WTC11 (cell line): ENCODE data around the gene FAM9C.

Source experiments
- ARID4B ChIP-seq: sonication (generic); formaldehyde crosslinking; IDR thresholded peaks from 2 replicates; pipeline ENCODE4 v1.8.0; 2023; ENCODE audit warnings: missing genetic modification reagents, mild to moderate bottlenecking, borderline replicate concordance
- ETV6 ChIP-seq: sonication (generic); formaldehyde crosslinking; IDR thresholded peaks from 2 replicates; pipeline ENCODE4 v1.8.1; 2022; ENCODE audit warnings: mild to moderate bottlenecking, missing genetic modification reagents
- NFYB ChIP-seq: sonication (generic); formaldehyde crosslinking; conservative IDR thresholded peaks from 2 replicates; pipeline ENCODE4 v1.8.0; 2022; ENCODE audit warnings: low read depth, missing genetic modification reagents
- NR1H2 ChIP-seq: sonication (generic); formaldehyde crosslinking; IDR thresholded peaks from 2 replicates; pipeline ENCODE4 v1.9.0; 2021; ENCODE audit warnings: mild to moderate bottlenecking, moderate library complexity, missing genetic modification reagents
- TCF7 ChIP-seq: sonication (generic); formaldehyde crosslinking; IDR thresholded peaks from 2 replicates; pipeline ENCODE4 v1.8.0; 2022; ENCODE audit warnings: mild to moderate bottlenecking, low read depth, missing genetic modification reagents, moderate library complexity
- TP53 ChIP-seq: sonication (generic); formaldehyde crosslinking; IDR thresholded peaks from 2 replicates; pipeline ENCODE4 v1.8.1; 2023; ENCODE audit warnings: mild to moderate bottlenecking, missing genetic modification reagents
- ZBTB21 ChIP-seq: sonication (generic); formaldehyde crosslinking; IDR thresholded peaks from 2 replicates; pipeline ENCODE4 v1.8.1; 2023; ENCODE audit warnings: mild to moderate bottlenecking, missing genetic modification reagents, borderline replicate concordance
- ZNF138 ChIP-seq: sonication (generic); formaldehyde crosslinking; conservative IDR thresholded peaks from 2 replicates; pipeline ENCODE4 v1.8.1; 2022; ENCODE audit warnings: mild to moderate bottlenecking, moderate library complexity, missing genetic modification reagents
- ZNF281 ChIP-seq: sonication (generic); formaldehyde crosslinking; IDR thresholded peaks from 2 replicates; pipeline ENCODE4 v1.8.0; 2023; ENCODE audit warnings: mild to moderate bottlenecking, missing genetic modification reagents
- TF ChIP-seq, protein P1 (sequence below): sonication (generic); formaldehyde crosslinking; IDR thresholded peaks from 2 replicates; pipeline ENCODE4 v1.8.1; 2023; ENCODE audit warnings: mild to moderate bottlenecking, moderate library complexity, missing genetic modification reagents
- TF ChIP-seq, protein P2 (sequence below): fragments of 200-600 bp; IDR thresholded peaks from 2 replicates; pipeline ENCODE4 v1.8.0; 2022; ENCODE audit warnings: antibody characterized with exemption
- TF ChIP-seq, protein P3 (sequence below): sonication (generic); formaldehyde crosslinking; IDR thresholded peaks from 2 replicates; pipeline ENCODE4 v1.8.1; 2023; ENCODE audit warnings: mild to moderate bottlenecking, missing genetic modification reagents, moderate library complexity
- TF ChIP-seq, protein P4 (sequence below): sonication (generic); formaldehyde crosslinking; IDR thresholded peaks from 2 replicates; pipeline ENCODE4 v1.8.0; 2022; ENCODE audit warnings: mild to moderate bottlenecking, missing genetic modification reagents
- TF ChIP-seq, protein P5 (sequence below): sonication (generic); formaldehyde crosslinking; IDR thresholded peaks from 2 replicates; pipeline ENCODE4 v1.8.0; 2022; ENCODE audit warnings: mild to moderate bottlenecking, missing genetic modification reagents

DNA sequence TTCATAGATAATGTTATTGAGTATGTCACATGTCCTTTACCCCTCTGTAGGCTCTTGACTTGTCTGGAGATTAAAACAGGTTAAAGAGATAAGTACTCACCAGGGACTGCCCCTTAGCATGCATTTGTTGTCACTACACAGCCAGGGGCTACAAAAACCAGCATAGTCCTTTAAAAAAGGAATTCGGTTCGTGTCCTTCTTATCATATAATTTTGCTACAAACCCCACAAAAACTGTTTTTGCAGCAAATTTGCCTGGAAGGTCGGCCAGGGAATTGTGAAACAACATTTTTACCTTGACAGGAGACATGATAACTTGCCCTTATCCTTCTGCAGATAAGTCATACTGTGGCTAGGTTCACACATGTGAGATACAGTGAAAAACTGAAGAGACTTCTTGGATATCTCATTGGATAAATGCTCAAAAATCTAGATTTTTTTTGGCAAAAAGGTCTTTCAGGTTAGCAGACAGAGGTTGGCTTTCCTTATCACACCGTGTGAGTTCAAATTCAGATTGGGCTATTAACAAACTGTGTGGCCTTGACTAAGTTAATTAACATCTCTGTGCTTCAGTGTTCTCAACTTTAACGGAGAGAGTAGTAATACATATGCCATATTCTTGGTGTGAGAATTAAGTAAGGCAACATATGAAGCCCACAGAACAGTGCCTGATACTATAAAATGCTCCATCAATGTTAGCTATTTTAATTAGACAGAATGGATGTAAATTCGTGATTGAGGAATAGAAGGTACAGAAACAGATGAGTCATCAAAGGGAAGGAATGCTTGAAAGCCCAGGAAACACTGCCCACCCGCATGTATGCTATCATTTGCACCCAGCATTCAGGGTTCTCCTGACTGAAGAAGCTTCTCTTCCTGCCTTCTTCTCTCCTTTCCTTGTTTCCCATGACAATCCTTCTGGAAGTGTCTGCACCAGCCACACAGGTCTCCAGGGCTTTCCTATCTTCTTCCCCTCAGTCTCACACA is 30.0 kb downstream of the FAM9C start:
- TF ChIP-seq, protein P1, sequence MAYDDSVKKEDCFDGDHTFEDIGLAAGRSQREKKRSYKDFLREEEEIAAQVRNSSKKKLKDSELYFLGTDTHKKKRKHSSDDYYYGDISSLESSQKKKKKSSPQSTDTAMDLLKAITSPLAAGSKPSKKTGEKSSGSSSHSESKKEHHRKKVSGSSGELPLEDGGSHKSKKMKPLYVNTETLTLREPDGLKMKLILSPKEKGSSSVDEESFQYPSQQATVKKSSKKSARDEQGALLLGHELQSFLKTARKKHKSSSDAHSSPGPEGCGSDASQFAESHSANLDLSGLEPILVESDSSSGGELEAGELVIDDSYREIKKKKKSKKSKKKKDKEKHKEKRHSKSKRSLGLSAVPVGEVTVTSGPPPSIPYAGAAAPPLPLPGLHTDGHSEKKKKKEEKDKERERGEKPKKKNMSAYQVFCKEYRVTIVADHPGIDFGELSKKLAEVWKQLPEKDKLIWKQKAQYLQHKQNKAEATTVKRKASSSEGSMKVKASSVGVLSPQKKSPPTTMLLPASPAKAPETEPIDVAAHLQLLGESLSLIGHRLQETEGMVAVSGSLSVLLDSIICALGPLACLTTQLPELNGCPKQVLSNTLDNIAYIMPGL: no peak
- TF ChIP-seq TCF7 (CRISPR knock-in tag) (no peak), ZBTB21 (no peak), TP53 (no peak), ZNF281 (no peak), NR1H2 (CRISPR knock-in tag) (no peak), ZNF138 (no peak), ARID4B (CRISPR knock-in tag) (no peak), NFYB (CRISPR knock-in tag) (no peak), ETV6 (no peak)
- TF ChIP-seq, protein P2, sequence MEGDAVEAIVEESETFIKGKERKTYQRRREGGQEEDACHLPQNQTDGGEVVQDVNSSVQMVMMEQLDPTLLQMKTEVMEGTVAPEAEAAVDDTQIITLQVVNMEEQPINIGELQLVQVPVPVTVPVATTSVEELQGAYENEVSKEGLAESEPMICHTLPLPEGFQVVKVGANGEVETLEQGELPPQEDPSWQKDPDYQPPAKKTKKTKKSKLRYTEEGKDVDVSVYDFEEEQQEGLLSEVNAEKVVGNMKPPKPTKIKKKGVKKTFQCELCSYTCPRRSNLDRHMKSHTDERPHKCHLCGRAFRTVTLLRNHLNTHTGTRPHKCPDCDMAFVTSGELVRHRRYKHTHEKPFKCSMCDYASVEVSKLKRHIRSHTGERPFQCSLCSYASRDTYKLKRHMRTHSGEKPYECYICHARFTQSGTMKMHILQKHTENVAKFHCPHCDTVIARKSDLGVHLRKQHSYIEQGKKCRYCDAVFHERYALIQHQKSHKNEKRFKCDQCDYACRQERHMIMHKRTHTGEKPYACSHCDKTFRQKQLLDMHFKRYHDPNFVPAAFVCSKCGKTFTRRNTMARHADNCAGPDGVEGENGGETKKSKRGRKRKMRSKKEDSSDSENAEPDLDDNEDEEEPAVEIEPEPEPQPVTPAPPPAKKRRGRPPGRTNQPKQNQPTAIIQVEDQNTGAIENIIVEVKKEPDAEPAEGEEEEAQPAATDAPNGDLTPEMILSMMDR: no peak
- TF ChIP-seq, protein P3, sequence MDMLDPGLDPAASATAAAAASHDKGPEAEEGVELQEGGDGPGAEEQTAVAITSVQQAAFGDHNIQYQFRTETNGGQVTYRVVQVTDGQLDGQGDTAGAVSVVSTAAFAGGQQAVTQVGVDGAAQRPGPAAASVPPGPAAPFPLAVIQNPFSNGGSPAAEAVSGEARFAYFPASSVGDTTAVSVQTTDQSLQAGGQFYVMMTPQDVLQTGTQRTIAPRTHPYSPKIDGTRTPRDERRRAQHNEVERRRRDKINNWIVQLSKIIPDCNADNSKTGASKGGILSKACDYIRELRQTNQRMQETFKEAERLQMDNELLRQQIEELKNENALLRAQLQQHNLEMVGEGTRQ: no peak
- TF ChIP-seq, protein P4, sequence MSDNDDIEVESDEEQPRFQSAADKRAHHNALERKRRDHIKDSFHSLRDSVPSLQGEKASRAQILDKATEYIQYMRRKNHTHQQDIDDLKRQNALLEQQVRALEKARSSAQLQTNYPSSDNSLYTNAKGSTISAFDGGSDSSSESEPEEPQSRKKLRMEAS (CRISPR knock-in tag): no peak
- TF ChIP-seq, protein P5, sequence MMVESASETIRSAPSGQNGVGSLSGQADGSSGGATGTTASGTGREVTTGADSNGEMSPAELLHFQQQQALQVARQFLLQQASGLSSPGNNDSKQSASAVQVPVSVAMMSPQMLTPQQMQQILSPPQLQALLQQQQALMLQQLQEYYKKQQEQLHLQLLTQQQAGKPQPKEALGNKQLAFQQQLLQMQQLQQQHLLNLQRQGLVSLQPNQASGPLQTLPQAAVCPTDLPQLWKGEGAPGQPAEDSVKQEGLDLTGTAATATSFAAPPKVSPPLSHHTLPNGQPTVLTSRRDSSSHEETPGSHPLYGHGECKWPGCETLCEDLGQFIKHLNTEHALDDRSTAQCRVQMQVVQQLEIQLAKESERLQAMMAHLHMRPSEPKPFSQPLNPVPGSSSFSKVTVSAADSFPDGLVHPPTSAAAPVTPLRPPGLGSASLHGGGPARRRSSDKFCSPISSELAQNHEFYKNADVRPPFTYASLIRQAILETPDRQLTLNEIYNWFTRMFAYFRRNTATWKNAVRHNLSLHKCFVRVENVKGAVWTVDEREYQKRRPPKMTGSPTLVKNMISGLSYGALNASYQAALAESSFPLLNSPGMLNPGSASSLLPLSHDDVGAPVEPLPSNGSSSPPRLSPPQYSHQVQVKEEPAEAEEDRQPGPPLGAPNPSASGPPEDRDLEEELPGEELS (CRISPR knock-in tag): no peak
